MCF 10A (cell line): ENCODE results near the gene NAA20. TPM values are rescaled to one million over a fixed set of nuclear protein-coding genes. Genes with fewer than 3 reads are reported as not detected.

Experiments used
- BruUV-seq: library from RNA; stranded (reverse); fragments of 400-500 nt; replicated peaks from 2 replicates; lab custom pipeline; 2021; lab: Mats Ljungman, UMichigan
- CTCF ChIA-PET: fragments of 300-600 bp; sonication (Branson Sonifier 250); formaldehyde crosslinking; extraction: SDS; loops from one replicate; lab custom pipeline; 2021; ENCODE audit warnings: antibody characterized with exemption, inconsistent platforms; lab: Yijun Ruan, JAX
- POLR2A ChIA-PET: fragments of 300-600, 350-650 bp; sonication (Branson Sonifier 250); formaldehyde crosslinking; extraction: SDS; loops from one replicate; lab custom pipeline; 2020; ENCODE audit warnings: antibody characterized with exemption, inconsistent platforms; lab: Yijun Ruan, JAX
- DNase-seq: peaks from one replicate; pipeline ENCODE4 v3.0.0-alpha.2; 2018; ENCODE audit not compliant: unreplicated experiment
- H3K27ac Mint-ChIP-seq: one replicate; pipeline ENCODE4 v1.8.0; 2022; ENCODE audit warnings: mild to moderate bottlenecking, low read depth, mixed read lengths; ENCODE audit not compliant: unreplicated experiment
- H3K27me3 Mint-ChIP-seq: one replicate; pipeline ENCODE4 v1.8.0; 2022; ENCODE audit warnings: mixed read lengths; ENCODE audit not compliant: insufficient read depth, unreplicated experiment
- H3K36me3 Mint-ChIP-seq: one replicate; pipeline ENCODE4 v1.8.0; 2022; ENCODE audit warnings: mild to moderate bottlenecking, moderate library complexity, mixed read lengths; ENCODE audit not compliant: insufficient read depth, unreplicated experiment
- H3K4me1 Mint-ChIP-seq: one replicate; pipeline ENCODE4 v1.8.0; 2022; ENCODE audit warnings: mixed read lengths; ENCODE audit not compliant: insufficient read depth, unreplicated experiment
- H3K4me3 Mint-ChIP-seq: one replicate; pipeline ENCODE4 v1.8.0; 2022; ENCODE audit warnings: mild to moderate bottlenecking, moderate library complexity, mixed read lengths; ENCODE audit not compliant: unreplicated experiment
- H3K9me3 Mint-ChIP-seq: one replicate; pipeline ENCODE4 v1.8.0; 2022; ENCODE audit warnings: mixed read lengths; ENCODE audit not compliant: unreplicated experiment
- intact Hi-C: fragments of 100-400 bp; cut with micrococcal nuclease; formaldehyde crosslinking; loops from 2 replicates; pipeline ENCODE4 v1.14.1; 2022
- total RNA-seq: library from RNA; stranded (reverse); gene quantifications from 2 replicates; pipeline ENCODE4 v1.2.3, GENCODE V29; 2022
- TF ChIP-seq, protein P1 (sequence below): fragments of 200-600 bp; IDR thresholded peaks from one replicate; pipeline ENCODE4 v1.8.0; 2022; ENCODE audit warnings: antibody characterized with exemption, mild to moderate bottlenecking; ENCODE audit not compliant: unreplicated experiment

Gene NAA20
- total RNA-seq, 1 experiment from 2014 or later = 109 TPM

DNA sequence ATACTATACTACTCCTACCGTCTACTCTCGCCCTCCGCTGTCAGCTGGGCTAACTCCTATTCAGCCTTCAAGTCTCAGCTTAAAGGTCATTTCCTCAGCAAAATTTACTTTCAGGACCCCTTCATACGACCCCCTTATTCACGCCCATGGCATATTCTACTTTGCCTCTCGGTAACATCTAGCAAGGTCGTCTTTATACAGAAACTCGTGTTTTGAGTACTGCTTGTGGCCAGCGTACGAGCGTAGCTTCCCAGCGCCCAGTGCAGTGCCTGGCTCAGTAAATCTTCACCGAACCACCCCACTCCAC, 34.6 kb downstream of the NAA20 start:
- Mint-ChIP-seq H3K4me3 (peak overlapping the region; percentile 97), H3K27me3 (no peaks in the 10 kb centered on the region), H3K36me3 (peaks cover 46% of the 10 kb centered on the region), H3K4me1 (peaks cover 10% of the 10 kb centered on the region), H3K27ac (peak overlapping the region; percentile 96), H3K9me3 (no peaks in the 10 kb centered on the region)
- intact Hi-C loops = no loop called here
- BruUV-seq = TSS peak; percentile 44
- CTCF ChIA-PET = interaction anchor here (0.5 to 3.4 kb wide), 15 partner anchors 12 to 1463 kb away, joined by 3 to 26 read pairs (median 4); partner anchors contain the start of gene NAA20
- DNase-seq = no peak
- TF ChIP-seq, protein P1, sequence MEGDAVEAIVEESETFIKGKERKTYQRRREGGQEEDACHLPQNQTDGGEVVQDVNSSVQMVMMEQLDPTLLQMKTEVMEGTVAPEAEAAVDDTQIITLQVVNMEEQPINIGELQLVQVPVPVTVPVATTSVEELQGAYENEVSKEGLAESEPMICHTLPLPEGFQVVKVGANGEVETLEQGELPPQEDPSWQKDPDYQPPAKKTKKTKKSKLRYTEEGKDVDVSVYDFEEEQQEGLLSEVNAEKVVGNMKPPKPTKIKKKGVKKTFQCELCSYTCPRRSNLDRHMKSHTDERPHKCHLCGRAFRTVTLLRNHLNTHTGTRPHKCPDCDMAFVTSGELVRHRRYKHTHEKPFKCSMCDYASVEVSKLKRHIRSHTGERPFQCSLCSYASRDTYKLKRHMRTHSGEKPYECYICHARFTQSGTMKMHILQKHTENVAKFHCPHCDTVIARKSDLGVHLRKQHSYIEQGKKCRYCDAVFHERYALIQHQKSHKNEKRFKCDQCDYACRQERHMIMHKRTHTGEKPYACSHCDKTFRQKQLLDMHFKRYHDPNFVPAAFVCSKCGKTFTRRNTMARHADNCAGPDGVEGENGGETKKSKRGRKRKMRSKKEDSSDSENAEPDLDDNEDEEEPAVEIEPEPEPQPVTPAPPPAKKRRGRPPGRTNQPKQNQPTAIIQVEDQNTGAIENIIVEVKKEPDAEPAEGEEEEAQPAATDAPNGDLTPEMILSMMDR = no peak
- POLR2A ChIA-PET = interaction anchor here (0.6 to 3.8 kb wide), 28 partner anchors 9 to 1585 kb away, joined by 3 to 67 read pairs (median 6); partner anchors contain the start of genes DZANK1, NAA20, POLR3F and SEC23B

DNA sequence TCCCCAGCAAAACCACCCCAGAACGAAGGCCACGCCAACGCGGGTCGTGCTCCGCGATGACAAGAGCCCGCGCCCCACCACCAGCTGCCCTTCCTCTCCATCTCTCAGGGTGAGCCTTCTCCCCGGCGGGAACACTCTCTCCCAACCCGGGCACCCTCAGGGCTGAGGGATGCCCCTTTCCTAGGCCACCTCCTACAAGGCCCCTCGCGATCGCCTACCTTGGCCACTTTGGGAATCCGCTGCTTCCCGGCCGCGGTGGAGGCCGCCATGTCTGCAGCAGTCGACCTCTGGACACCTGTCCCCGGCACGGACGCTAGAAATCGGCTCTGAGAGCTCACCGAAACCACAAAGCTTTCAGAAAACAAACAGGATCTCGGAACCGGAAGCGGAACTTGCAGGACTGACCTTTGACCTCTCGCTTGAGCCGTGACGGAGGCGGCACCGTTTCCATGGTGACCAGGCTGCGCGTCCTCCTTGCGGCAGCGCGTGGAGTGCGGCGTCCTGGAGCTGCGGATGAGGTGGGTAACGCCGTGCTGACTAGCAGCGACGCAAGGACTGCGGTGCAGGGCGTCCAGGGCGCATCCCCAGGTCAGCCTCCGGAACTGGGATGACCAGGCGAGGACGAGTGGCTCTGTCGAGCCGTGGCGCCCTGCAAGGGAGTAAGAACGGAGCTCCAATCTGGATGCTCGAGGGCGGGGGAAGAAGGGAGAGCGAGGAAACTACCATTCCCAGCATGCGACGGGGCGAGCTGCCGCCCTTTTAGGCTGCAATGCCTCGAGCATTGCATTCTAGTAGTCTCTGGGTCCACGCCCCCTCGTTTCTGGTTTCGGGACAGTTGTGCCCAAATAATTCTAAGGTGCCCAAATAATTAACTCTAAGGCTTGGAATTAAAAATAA, 35.2 kb downstream of the NAA20 start, which contains the start of the genes CFAP61 and CRNKL1:
Gene CFAP61 (plus strand): TSS at position 459 of the 897 bp plus-strand sequence. CDS start 4,122 bp downstream, outside the sequence.
Gene CRNKL1 (minus strand): TSS at position 393 of the 897 bp plus-strand sequence. CDS start 124 bp downstream, at position 269.
- intact Hi-C loops = no loop called here
- peaks cover 10% of the 10 kb centered on the region for H3K4me1 Mint-ChIP-seq
- no peaks in the 10 kb centered on the region for H3K9me3 Mint-ChIP-seq
- ChIA-PET POLR2A (interaction anchor here (0.6 to 3.8 kb wide), 39 partner anchors 9 to 1585 kb away, joined by 3 to 67 read pairs (median 5); partner anchors contain the start of genes DZANK1, NAA20, POLR3F and SEC23B), CTCF (interaction anchor here (0.5 to 3.4 kb wide), 17 partner anchors 13 to 542 kb away, joined by 3 to 26 read pairs (median 4); partner anchors contain the start of gene NAA20)
- H3K27me3 Mint-ChIP-seq = no peaks in the 10 kb centered on the region
- peak within 1 kb of the TSS; percentile 96 for H3K27ac Mint-ChIP-seq
- DNase-seq = peak; percentile 96
- H3K36me3 Mint-ChIP-seq = peaks cover 40% of the 10 kb centered on the region
- TF ChIP-seq, protein P1 = no peak
- peak within 1 kb of the TSS; percentile 97 for H3K4me3 Mint-ChIP-seq
- BruUV-seq = no TSS peak

DNA sequence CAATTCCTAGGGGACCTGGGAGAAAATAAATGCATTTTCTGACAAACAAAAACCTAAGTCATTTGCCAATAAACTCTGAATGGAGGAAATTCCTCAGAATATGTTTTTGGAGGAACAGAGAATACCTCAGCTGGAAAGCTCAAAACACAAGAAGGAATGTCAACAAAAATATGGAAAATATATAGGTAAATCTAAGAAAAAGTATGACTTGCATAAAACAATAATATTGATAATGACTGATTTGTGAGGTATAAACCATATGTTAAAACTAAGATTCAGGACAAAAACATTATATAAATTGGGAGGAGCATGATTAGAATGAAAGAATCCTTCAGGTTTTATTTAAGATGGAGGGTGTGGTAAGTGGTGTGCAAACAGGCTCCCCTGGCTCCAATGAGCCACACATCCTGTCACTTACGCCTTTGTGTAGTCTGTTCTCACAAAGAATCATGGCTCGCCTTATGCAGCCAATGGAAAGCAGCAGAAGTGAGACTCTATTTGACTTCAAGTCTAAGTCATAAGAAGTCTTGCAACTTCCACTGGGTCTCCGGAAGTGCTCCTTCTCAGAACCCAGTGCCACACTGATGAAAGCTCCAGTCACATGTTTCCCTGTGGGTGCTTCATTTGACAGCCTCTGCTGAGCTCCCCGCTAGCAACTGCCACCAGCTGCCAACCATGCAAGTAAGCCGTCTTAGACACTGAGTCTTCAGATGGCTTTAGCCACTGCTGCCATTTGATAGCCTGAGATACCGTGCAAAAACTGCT, 43.3 kb downstream of the NAA20 start:
- peaks cover 19% of the 10 kb centered on the region for H3K27me3 Mint-ChIP-seq

More for the DNA sequence above, 43.3 kb downstream of the NAA20 start:
- CTCF ChIA-PET = interaction anchor here (0.5 to 0.6 kb wide), 4 partner anchors 232 to 488 kb away, joined by 3 read pairs; no protein-coding TSS in a partner anchor
- Mint-ChIP-seq H3K4me3 (no peak overlapping the region), H3K27ac (no peak overlapping the region), H3K36me3 (peaks cover 4% of the 10 kb centered on the region), H3K4me1 (no peaks in the 10 kb centered on the region), H3K9me3 (no peaks in the 10 kb centered on the region)
- TF ChIP-seq, protein P1 = no peak
- DNase-seq = no peak
- intact Hi-C loops = no loop called here
- BruUV-seq = no TSS peak
- POLR2A ChIA-PET = interaction anchor here (0.6 kb wide), 1 partner anchor 9 kb away, joined by 4 read pairs; no protein-coding TSS in a partner anchor
